GM23338 (cell line): ENCODE results near the gene ASPHD2. TPM values are rescaled to one million over a fixed set of nuclear protein-coding genes. Genes with fewer than 3 reads are reported as not detected.

Source experiments
- ATAC-seq: fragments of 200-7000 bp; cut with Tn5 transposase; 3 replicates; pipeline ENCODE4 v1.9.1; 2020
- DNase-seq: peaks from one replicate; pipeline ENCODE4 v3.0.0-alpha.2; 2015; ENCODE audit warnings: low spot score
- H2AFZ ChIP-seq: fragments of 200-600 bp; sonication (generic); 2 replicates; pipeline ENCODE4 v1.8.0; 2016; ENCODE audit warnings: antibody characterized with exemption, mild to moderate bottlenecking, moderate library complexity
- H3F3A ChIP-seq: fragments of 200-600 bp; sonication (generic); replicated peaks from 2 replicates; pipeline ENCODE4 v1.8.0; 2017; ENCODE audit warnings: antibody characterized with exemption, mixed run types, low read depth
- H3K27ac ChIP-seq: fragments of 200-600 bp; sonication (generic); 2 replicates; pipeline ENCODE4 v1.6.1; 2016; ENCODE audit warnings: low read depth
- H3K27me3 ChIP-seq: fragments of 200-600 bp; sonication (generic); 2 replicates; pipeline ENCODE4 v1.8.0; 2016; ENCODE audit warnings: mild to moderate bottlenecking, mixed run types, moderate library complexity; ENCODE audit not compliant: insufficient read depth
- H3K36me3 ChIP-seq: fragments of 200-600 bp; sonication (generic); 2 replicates; pipeline ENCODE4 v1.8.0; 2016; ENCODE audit warnings: mild to moderate bottlenecking; ENCODE audit not compliant: insufficient read depth
- H3K4me1 ChIP-seq: fragments of 200-600 bp; sonication (generic); 2 replicates; pipeline ENCODE4 v1.8.0; 2016; ENCODE audit warnings: mild to moderate bottlenecking, moderate library complexity; ENCODE audit not compliant: insufficient read depth
- H3K4me2 ChIP-seq: fragments of 200-600 bp; sonication (generic); 2 replicates; pipeline ENCODE4 v1.7.1; 2017; ENCODE audit warnings: mixed run types
- H3K4me3 ChIP-seq: fragments of 200-600 bp; sonication (generic); 2 replicates; pipeline ENCODE4 v1.6.1; 2016; ENCODE audit warnings: mixed run types
- H3K79me2 ChIP-seq: fragments of 200-600 bp; sonication (generic); replicated peaks from 2 replicates; pipeline ENCODE4 v1.8.0; 2017; ENCODE audit warnings: mild to moderate bottlenecking; ENCODE audit not compliant: insufficient read depth
- H3K9me2 ChIP-seq: fragments of 200-600 bp; sonication (generic); 2 replicates; pipeline ENCODE4 v1.8.0; 2017; ENCODE audit not compliant: insufficient read depth
- H4K20me1 ChIP-seq: fragments of 200-600 bp; sonication (generic); replicated peaks from 2 replicates; pipeline ENCODE4 v1.8.0; 2017; ENCODE audit warnings: mild to moderate bottlenecking; ENCODE audit not compliant: insufficient read depth
- H3K27ac Mint-ChIP-seq: 2 replicates; pipeline ENCODE4 v1.8.0; 2020; ENCODE audit warnings: inconsistent platforms, mild to moderate bottlenecking, moderate library complexity, mixed read lengths
- H3K27me3 Mint-ChIP-seq: 3 replicates; pipeline ENCODE4 v1.8.0; 2022; ENCODE audit warnings: low read depth, mild to moderate bottlenecking, moderate library complexity, mixed read lengths, inconsistent platforms; ENCODE audit not compliant: insufficient read depth, poor library complexity
- H3K36me3 Mint-ChIP-seq: 3 replicates; pipeline ENCODE4 v1.8.0; 2021; ENCODE audit warnings: low read depth, mild to moderate bottlenecking, inconsistent platforms, moderate library complexity, mixed read lengths
- H3K4me1 Mint-ChIP-seq: 3 replicates; pipeline ENCODE4 v1.8.0; 2020; ENCODE audit warnings: mild to moderate bottlenecking, inconsistent platforms, mixed read lengths
- H3K4me3 Mint-ChIP-seq: 3 replicates; pipeline ENCODE4 v1.8.0; 2021; ENCODE audit warnings: moderate library complexity, mild to moderate bottlenecking, inconsistent platforms, mixed read lengths
- H3K9me3 Mint-ChIP-seq: 3 replicates; pipeline ENCODE4 v1.8.0; 2020; ENCODE audit warnings: moderate library complexity, mild to moderate bottlenecking, inconsistent platforms, mixed read lengths
- CREB1 ChIP-seq: fragments of 250-450 bp; sonication (Bioruptor Pico); IDR thresholded peaks from 2 replicates; pipeline ENCODE4 v1.5.0; 2020; ENCODE audit warnings: low read depth, mild to moderate bottlenecking, moderate library complexity
- CTCF ChIP-seq, 2 experiments: fragments of 200-600 bp in 1 of 2; sonication (generic) in 1 of 2; conservative IDR thresholded peaks; 2 replicates each; pipeline versions ENCODE4 v1.5.1 to v1.6.1; 2016 to 2017; ENCODE audit warnings: antibody characterized with exemption in 2 of 2, low read depth in 2 of 2, mild to moderate bottlenecking in 2 of 2, moderate library complexity in 1 of 2
- ETS1 ChIP-seq: IDR thresholded peaks from 2 replicates; pipeline ENCODE4 v1.6.1; 2016; ENCODE audit warnings: antibody characterized with exemption
- EZH2 ChIP-seq: fragments of 200-600 bp; sonication (generic); IDR thresholded peaks from one replicate; pipeline ENCODE4 v1.8.0; 2017; ENCODE audit warnings: antibody characterized with exemption, mild to moderate bottlenecking, low read depth; ENCODE audit not compliant: unreplicated experiment
- EZH2phosphoT487 ChIP-seq: fragments of 200-600 bp; sonication (generic); IDR thresholded peaks from one replicate; pipeline ENCODE4 v1.8.1; 2018; ENCODE audit warnings: antibody characterized with exemption; ENCODE audit not compliant: unreplicated experiment
- JUNB ChIP-seq: IDR thresholded peaks from one replicate; pipeline ENCODE4 v1.6.1; 2016; ENCODE audit warnings: antibody characterized with exemption; ENCODE audit not compliant: unreplicated experiment
- NANOG ChIP-seq: IDR thresholded peaks from 2 replicates; pipeline ENCODE4 v1.6.1; 2016; ENCODE audit warnings: antibody characterized with exemption, borderline replicate concordance
- POLR2AphosphoS5 ChIP-seq: IDR thresholded peaks from 2 replicates; pipeline ENCODE4 v1.6.1; 2016; ENCODE audit warnings: antibody characterized with exemption, low read depth
- REST ChIP-seq: IDR thresholded peaks from one replicate; pipeline ENCODE4 v1.6.1; 2018; ENCODE audit warnings: antibody characterized with exemption; ENCODE audit not compliant: unreplicated experiment
- STAT1 ChIP-seq: IDR thresholded peaks from one replicate; pipeline ENCODE4 v1.6.1; 2016; ENCODE audit warnings: antibody characterized with exemption; ENCODE audit not compliant: unreplicated experiment
- ZNF114 ChIP-seq: fragments of 250-450 bp; sonication (Bioruptor Pico); IDR thresholded peaks from 2 replicates; pipeline ENCODE4 v1.5.0; 2020; ENCODE audit warnings: mild to moderate bottlenecking, moderate library complexity
- ZNF331 ChIP-seq: fragments of 250-450 bp; sonication (Bioruptor Pico); IDR thresholded peaks from 2 replicates; pipeline ENCODE4 v1.5.0; 2020; ENCODE audit warnings: low read depth, mild to moderate bottlenecking, moderate library complexity
- ZNF462 ChIP-seq: fragments of 250-450 bp; sonication (Bioruptor Pico); IDR thresholded peaks from 2 replicates; pipeline ENCODE4 v1.5.0; 2020; ENCODE audit warnings: mild to moderate bottlenecking, moderate library complexity
- polyA plus RNA-seq: library from polyadenylated mRNA; unstranded; fragments of >200 nt; fragmentation: Nextera tagmentation; extraction: Ambion mirVana; gene quantifications from 2 replicates; pipeline ENCODE4 v1.2.1, GENCODE V29; 2016
- total RNA-seq: library from RNA; depleted of rRNA; stranded (reverse); fragments of >200 nt; shearing (Covaris generic); gene quantifications from 2 replicates; pipeline ENCODE4 v1.2.3, GENCODE V29; 2014

ASPHD2 gene
- total and polyA plus RNA-seq, 2 experiments from 2014 or later = 6.0 to 9.3 TPM

GRCh38 chr22:26463101-26463661, 34.1 kb downstream of the ASPHD2 start (continued):
- TF ChIP-seq JUNB = no peak

- Mint-ChIP-seq H3K27me3 (peaks cover 2% of the 10 kb centered on the region), H3K27ac (no peak overlapping the region), H3K36me3 (peaks cover 62% of the 10 kb centered on the region), H3K4me3 (no peak overlapping the region), H3K9me3 (no peaks in the 10 kb centered on the region), H3K4me1 (peaks cover 6% of the 10 kb centered on the region; the same call in 2 of the 3 replicates)
- Histone ChIP-seq H3K4me1 (no peaks in the 10 kb centered on the region), H3K27me3 (no peaks in the 10 kb centered on the region), H3K9me2 (no peaks in the 10 kb centered on the region), H3K4me2 (no peak overlapping the region), H3K36me3 (peaks cover 25% of the 10 kb centered on the region), H3K79me2 (peaks cover 15% of the 10 kb centered on the region; the same call in 1 of the 2 replicates), H3F3A (peaks cover 11% of the 10 kb centered on the region; the same call in 1 of the 2 replicates), H4K20me1 (no peaks in the 10 kb centered on the region; the same call in none of the 2 replicates), H2AFZ (no peak overlapping the region), H3K4me3 (no peak overlapping the region), H3K27ac (no peak overlapping the region)
- TF ChIP-seq EZH2 = no peak
- TF ChIP-seq ZNF462 (CRISPR knock-in tag) = no peak
- no peak for TF ChIP-seq JUNB
- no peak for TF ChIP-seq POLR2AphosphoS5
- TF ChIP-seq STAT1 = no peak
- no peak for TF ChIP-seq ZNF331
- no peak for TF ChIP-seq ETS1
- no peak for TF ChIP-seq NANOG
- TF ChIP-seq REST = no peak
- TF ChIP-seq CTCF (conservative IDR thresholded peaks at IDR 0.05; ENCODE audit: low read depth in 2 of 2) = no peak
- no peak for TF ChIP-seq ZNF114 (CRISPR knock-in tag)
- no peak for TF ChIP-seq EZH2phosphoT487
- no peak for TF ChIP-seq CREB1 (CRISPR knock-in tag)
- ATAC-seq (no peak), DNase-seq (no peak)
Observed at GRCh38 chr22:26463688-26464087, 34.6 kb downstream of the ASPHD2 start.
